GM18526 (cell line): ENCODE measurements around the gene NCKAP1.

Experiments used
- POLR2A ChIP-seq: IDR thresholded peaks from 3 replicates; pipeline ENCODE4 v1.6.1; 2011; ENCODE audit not compliant: insufficient read length; ENCODE audit errors: extremely low read depth

The NCKAP1 gene

DNA sequence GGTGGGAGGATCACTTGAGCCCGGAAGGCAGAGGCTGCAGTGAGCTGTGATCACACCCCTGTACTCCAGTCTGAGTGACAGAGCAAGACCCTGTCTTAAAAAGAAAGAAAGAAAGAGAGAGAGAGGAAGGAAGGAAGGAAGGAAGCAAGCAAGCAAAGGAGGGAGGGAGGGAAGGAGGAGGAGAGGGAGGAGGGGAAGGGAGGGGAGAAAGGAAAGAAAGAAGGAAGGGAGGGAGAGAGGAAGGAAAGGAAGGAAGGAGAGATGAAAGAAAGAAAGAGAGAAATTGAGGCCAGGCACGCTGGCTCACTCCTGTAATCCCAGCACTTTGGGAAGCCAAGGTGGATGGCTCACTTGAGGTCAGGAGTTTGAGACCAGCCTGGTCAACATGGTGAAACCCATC is 2.3 kb upstream of the NCKAP1 start:
- TF ChIP-seq POLR2A = no peak

DNA sequence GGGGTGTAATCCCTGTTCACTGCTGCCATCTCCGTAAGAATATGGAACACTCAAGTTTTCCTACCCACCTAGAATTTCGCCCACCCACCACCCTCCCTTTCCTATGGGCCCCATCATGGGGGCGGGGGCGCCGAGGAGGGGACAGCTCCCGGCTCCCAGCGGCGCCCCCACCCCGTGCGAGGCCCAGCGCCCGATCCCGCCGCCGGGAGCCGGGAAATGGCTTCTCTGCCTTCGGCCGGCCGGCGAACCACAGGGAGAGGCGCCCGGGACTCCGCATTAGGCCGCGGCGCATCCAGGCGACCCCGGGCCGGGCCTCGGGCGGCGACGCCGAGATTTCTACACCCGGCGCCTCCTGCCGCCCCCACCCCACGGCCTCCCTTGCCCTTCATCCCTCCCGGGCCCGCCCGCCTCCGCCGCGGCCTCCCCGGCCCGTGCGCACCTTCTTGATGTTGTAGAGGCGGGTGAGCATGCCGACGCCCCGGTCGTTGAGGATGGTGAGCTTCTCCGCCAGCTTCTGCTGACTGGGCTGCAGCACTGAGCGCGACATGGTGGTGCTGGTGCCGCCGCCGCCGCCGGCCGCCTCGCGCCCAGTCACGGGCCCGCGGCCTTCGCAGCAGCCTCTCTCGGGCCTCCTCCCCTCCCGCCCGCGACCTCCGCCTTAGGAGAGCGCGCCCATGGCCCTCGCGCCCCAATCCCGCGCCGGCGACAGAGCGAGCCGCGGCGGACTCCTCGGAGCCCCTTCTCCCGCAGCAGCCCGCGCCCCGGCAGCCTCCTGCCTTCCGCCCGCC is 510 bp downstream of the NCKAP1 start:
- no peak for TF ChIP-seq POLR2A

DNA sequence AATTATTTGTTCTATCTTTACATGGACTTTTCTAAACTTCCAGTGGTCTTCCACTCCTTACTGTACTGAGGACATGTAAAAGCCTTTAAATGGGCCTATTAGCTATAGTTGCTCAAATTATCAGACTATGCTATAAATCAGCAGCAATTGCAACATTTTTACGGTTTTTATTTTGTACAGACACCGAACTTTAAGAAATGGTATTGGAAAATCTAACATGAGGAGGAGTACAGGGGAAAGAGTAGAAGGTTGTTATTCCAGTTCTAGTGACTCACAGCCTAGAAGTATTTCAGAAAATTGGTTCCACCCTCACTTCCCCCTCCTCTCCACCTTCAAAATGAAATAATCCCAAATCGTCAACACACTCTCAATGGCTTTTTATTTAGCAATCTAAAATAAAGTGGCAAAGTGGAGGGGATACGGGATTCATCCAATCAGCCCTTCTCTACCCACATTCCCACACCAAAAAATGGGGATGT is 1.1 kb downstream of the NCKAP1 start:
- no peak for TF ChIP-seq POLR2A

DNA sequence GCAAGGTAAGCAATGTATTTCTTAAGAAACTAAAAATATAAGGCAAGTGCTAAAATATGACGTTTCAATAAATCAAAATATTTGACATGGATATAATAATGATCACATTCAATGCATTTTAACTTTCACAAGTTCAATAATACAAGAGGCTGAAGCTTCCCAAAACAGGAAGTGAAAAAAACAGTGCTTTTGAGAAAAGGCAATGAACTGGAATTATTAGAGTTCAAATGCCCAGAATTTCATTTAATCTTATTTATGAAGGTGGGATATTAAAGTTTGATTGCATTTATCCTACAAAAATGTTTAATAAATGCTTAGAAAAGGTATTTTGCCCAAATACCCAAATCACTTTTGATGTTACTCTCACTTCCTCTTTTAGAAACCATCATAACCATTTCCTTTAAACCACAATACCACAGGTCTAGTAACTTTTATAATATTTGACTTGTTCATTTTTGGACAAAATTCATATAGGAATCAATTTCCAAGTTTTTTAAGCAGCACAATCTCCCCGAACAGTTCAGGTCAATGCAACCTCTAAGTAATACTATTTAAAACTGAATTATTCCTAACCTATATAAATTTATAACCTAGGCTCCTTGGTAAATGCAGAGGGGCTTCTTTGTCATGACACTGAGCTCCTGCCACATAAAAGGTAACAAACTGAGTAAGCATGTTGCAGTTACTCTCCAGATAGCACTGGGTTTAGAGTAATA is 2.1 kb downstream of the NCKAP1 start:
- TF ChIP-seq POLR2A = no peak

DNA sequence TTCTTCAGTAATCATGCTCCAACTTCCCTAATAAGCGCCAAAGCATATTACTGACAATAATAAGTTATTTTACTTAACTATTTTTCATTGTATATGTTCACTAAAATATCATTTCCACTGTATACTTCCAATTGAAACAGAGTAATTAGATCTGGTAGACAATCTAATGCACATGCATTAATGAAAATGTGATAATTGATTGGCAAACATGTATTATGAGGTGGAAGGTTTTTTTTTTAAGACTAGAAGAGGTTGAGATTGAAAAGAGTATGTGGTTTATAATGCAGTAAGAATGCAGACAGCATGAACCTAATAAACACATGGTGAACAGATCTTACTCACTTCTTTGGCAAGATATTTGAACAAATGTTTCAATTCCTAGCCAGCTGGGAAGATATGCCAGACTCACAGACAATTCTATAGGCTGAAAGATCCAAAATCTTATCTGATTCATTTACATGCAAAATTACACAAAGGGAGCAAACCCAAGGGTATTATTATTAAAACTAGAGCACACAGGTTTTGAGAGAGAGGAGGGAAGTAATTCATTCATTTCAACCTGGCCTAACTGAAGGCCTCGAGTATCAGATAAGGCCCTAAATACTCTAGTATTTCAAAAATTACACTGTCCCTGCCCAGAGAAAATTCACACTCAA is 2.8 kb downstream of the NCKAP1 start:
- TF ChIP-seq POLR2A = no peak

DNA sequence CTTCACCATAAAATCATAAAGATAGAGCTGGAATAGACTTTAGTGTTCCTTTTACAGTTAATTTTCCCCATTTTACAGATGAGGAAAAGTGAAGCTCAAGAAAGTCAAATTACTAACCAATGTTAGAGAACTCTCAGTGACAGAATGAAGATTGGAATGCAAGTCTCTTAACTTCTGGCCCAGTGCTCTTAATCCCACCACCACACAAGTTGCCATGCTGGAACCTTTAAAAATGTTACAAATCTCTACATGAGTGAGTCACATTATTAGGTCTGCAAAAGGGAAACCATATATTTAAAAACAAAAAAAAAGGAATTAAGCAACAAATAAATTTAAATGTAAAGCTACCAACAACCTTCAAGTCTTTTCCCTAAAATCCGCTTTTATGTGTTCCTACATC is 3.5 kb downstream of the NCKAP1 start:
- TF ChIP-seq POLR2A = no peak

DNA sequence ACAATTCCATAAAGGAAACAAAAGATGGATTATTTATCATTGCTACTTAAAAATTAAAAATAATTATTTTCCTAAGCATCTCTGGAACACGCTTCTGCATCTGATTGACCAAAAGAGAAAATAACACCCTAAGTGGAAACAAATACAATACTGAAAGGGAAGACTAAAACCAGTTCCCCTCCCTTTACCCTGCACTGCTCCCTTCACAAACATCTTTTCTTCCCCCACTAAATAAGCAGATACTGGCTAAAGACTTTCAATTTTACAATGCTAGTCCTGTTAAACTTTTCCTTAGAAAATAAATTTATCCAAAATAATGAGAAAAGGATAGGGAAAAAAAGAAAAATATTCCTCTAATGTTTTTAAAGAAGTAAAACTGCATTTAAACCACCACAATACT is 4.3 kb downstream of the NCKAP1 start:
- no peak for TF ChIP-seq POLR2A

DNA sequence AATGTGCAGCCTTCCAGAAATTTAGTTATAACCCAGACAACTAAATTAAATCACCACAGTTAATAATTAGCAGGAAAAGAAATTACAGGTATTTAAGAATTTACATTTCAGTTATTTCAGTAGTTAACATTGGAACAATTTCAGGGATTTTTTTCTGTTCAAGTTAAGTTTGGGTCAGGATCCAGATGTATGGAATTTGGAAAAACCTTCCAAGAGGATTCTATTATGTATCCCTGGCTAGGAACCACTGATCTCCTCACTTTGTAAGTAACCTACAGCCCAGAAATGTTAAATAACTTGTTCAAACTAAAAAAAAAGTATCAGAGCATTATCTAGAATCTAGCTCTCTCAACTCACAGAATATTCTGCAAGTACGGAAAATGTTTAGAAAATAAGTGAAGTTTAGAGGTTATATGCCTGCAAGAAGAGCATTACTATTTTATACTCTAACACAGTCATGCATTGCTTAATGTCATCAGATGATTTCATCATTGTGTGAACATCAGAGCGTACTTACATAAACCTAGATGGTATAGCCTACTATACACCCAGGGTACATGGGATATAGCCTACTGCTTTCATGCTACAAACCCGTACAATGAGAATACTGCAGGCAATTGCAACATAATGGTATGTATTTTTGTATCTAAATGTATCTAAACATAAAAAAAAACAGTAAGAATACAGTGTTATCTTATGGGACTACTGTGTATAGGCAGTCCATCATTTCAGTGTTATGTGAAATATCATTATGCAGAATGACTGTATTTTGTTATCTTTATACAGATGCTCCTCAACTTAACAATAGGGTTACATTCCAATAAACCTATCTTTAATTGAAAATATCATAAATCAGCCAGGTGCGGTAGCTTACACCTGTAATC is 6.1 kb downstream of the NCKAP1 start:
- TF ChIP-seq POLR2A = no peak

DNA sequence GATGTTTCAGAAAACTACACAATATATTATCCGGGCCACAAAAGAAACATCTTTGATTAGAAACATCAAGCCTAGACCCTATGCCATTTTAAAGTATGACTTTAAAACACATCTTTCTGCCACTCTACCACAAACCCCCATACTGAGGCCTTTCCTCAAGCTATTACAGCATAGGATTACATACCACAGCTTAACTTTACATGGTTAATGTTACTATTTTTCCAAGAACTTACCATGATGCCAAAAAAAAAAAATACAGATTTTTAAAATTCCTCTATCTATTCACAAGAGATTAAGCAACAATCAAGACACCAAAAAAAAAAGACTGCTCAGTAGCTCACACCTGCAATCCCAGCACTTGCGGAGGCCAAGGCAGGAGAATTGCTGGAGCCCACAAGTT is 9.0 kb downstream of the NCKAP1 start:
- no peak for TF ChIP-seq POLR2A

DNA sequence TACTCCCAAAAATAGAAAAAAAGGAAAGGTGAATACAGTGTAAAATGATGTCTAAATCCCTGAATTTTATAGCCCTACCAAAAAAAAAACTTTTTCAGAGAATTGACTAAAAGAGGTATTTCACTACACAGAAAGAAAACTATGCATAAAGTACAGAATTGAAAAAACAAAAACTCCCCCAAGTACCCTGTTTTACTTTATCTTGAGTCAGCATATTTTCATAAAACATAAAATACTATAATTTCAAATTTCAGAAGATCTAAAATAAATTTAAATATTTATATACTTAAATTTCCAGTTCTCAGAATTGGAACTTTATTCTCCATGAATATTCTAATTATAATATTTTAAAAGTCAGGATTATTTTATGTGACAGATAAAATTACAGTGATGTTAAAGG is 10.1 kb downstream of the NCKAP1 start:
- TF ChIP-seq POLR2A = no peak

DNA sequence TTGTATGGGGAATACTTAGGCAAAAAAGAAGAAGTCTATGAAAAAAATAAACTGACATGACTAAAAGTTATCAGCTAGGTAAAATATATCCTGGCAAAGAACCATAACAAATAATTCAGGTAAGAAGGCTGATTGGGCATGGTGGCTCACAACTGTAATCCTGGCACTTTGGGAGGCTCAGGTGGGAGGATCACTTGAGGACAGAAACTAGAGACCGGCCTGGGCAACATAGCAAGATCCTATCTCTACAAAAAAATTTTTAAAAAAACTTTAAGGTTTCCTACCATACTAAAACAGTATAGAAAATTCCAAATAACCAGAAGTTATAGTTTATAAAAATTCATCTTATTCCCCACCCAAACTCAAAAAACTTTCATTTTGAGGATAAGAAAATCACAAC is 10.8 kb downstream of the NCKAP1 start:
- TF ChIP-seq POLR2A = no peak

DNA sequence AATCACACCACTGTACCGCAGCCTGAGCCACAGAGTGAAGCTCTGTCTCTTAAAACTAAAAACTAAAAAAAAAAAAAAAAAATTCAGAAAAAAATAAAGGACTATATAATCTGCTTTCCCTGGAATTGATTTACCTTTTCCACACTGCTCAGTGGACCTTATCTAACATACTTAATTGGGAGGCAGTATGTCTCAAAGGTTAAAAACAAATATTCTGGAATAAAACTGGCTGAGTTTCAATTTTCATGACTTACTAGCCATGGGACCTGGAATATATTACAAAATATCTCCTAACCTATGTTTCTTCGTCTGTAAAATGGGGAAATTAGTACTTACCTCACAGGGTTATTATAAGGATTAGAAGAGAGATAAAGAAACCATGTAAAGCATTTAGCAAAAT is 11.8 kb downstream of the NCKAP1 start:
- TF ChIP-seq POLR2A = no peak

DNA sequence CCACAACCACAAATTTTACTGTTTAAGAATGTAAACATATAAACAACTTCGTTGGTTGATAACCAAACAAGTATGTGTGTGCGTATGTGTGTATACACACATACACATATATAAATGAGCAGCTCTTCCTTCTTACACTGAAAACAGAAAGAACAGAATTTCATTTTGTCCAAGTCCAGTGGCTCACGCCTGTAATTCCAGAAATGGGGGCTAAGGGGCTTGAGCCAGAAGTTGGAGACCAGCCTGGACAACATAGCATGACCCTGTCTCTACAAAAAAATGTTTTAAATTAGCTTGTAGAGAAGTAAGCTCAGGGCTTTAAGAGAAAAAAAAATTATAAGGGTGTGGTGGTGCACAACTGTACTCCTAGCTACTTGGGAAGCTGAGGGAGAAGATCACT is 12.3 kb downstream of the NCKAP1 start:
- TF ChIP-seq POLR2A = no peak

DNA sequence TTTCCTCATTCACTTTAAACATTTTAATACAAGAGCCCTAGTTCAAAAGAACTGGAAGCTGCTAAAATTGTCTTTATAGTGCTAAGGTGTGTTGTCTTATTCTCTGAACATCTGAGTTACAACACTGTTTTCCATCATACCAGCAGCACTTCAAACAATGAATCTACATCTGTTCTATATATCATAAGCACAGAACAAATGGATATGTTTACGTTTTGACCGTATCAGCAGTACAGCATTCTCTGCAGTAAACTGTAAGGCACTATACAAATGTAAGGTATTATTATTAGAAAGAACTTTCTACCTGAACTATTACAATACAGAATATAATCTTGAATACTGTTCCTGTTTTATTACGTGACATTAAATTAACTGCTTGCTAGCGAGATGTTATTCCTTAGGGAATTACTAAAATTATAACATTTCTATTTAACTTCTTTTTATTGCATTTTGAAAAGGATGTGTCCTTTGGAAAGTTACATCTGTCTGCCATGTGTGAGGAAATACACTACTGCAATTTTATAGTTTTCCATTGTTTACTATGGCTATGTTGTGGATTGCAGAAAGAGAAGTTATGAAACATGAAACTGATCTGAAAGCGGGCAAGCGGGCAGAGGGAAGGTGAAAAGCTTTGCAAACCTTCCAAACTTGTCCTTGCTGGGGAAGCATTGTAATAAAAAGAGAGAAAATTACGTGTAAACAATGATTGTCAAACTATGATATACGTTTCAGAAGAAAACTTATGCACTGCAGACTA is 13.7 kb downstream of the NCKAP1 start:
- TF ChIP-seq POLR2A = no peak

DNA sequence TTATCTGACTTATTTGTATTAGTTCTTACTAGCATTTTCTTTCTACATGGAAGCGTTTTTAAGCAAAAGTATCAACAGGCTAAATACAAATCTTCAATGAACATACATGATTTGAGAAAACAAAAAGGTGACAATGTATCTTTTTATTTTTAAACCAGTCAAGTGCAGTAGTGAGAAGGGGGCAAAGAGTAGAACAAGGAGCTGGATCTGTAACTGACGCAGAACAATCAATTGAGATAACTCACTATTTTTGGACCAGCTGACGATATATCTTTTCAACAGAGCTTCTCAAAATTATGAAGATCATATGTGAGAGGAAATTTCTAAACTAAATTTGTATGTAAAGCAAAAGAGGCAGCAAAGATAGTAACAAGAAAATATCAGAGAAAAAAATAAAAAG is 15.5 kb downstream of the NCKAP1 start:
- no peak for TF ChIP-seq POLR2A

DNA sequence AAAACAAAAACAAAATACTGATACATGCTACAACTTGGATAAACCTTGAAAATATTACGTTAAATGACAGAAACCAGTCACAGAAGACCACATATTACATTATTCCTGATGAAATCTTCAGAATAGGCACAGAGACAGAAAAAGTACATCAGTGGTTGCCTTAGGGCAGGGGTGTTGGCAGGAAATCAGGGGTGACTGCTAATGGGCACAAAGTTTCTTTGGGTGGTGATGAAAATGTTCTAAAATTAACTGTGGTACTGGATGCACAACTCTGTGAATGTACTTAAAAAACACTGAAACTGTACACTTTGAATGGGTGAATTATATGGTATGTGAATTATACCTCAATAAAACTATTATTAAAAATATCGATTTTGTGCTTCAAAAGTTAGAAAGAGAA is 16.6 kb downstream of the NCKAP1 start:
- TF ChIP-seq POLR2A = no peak
